Transverse colon (tissue), 3 donors: ENCODE measurements around the gene GDPD3.

Experiments used
- POLR2A ChIP-seq: fragments of 450-650 bp; IDR thresholded peaks from one replicate; pipeline ENCODE4 v1.6.1; 2016; ENCODE audit warnings: antibody characterized with exemption, mild to moderate bottlenecking, moderate library complexity
- TF ChIP-seq, protein P1 (sequence below), 5 experiments: fragments of 200-600 bp in 3 of 5; fragments of 450-650 bp in 2 of 5; sonication (generic) in 3 of 5; IDR thresholded peaks; 1 replicate in 2 of 5; 2 replicates in 3 of 5; pipeline ENCODE4 v1.5.1; 2016 to 2017; ENCODE audit warnings: antibody characterized with exemption in 5 of 5, inconsistent platforms in 3 of 5, mild to moderate bottlenecking in 2 of 5, moderate library complexity in 1 of 5

- TF ChIP-seq, protein P1, sequence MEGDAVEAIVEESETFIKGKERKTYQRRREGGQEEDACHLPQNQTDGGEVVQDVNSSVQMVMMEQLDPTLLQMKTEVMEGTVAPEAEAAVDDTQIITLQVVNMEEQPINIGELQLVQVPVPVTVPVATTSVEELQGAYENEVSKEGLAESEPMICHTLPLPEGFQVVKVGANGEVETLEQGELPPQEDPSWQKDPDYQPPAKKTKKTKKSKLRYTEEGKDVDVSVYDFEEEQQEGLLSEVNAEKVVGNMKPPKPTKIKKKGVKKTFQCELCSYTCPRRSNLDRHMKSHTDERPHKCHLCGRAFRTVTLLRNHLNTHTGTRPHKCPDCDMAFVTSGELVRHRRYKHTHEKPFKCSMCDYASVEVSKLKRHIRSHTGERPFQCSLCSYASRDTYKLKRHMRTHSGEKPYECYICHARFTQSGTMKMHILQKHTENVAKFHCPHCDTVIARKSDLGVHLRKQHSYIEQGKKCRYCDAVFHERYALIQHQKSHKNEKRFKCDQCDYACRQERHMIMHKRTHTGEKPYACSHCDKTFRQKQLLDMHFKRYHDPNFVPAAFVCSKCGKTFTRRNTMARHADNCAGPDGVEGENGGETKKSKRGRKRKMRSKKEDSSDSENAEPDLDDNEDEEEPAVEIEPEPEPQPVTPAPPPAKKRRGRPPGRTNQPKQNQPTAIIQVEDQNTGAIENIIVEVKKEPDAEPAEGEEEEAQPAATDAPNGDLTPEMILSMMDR (IDR thresholded peaks at IDR 0.05): no peak
- TF ChIP-seq POLR2A: no peak
Observed at GRCh38 chr16:30084096-30084815, 29.1 kb downstream of the GDPD3 start.
